ENCODE data around the gene FTH1. TPM values are rescaled to one million over a fixed set of nuclear protein-coding genes. Genes with fewer than 3 reads are reported as not detected.
A peak's percentile ranks its signal among the peaks of the same experiment; 100 is the strongest.

The FTH1 gene
- total and polyA plus RNA-seq, 2 of the 8 experiments (the other 6 are each of a cell fraction or from before 2014, with no cell fraction given) = 1,153 to 1,461 TPM

DNA sequence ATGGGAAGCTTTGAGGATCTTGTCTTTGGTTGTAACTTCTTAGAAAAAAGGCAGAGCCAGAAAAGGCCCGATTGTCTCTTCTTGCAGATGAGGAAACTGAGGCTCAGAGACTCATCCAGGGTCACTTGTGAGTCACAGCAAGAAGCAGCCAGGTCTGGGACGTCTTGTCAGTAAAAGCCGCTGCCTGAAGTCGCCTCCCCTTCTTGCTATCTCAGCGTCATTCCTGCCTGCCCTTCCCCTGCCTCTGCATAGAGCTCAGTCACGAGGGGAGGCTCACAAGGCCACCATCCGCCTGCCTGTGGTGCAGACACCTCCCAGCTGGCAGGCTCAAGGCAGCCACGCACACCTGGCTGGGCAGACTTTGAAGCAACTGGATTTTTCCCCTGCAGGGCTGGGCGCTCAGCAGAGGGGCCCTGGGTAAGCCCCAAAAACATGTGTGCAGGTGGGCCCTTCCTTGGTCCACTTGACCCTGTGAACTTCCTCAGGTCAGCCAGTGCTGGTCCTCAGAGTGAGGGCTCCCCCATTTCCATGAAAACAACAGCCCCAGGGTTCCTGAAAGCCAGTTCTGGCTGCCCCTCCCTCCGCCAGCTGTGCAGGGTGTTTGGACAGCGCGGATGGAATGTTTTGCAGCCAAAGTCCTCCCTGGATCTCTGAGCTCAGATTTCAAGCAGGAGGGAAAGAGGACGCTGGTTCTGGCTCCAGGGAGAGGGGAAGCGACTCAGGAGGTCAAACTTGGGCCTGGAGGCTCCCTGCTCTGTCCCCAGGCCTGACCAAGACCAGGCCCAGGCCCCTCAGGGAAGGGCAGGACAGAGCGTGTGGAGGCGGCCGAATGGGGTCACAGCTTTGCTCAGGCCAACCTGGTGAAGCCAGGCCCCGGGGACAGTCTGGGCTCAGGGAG lies 44.0 kb downstream of the FTH1 start (continued):
- no peak for TF ChIP-seq TBP (IDR thresholded peaks at IDR 0.05; ENCODE audit: low read depth, low read length)
- no peak for TF ChIP-seq POU5F1 (IDR thresholded peaks at IDR 0.05; ENCODE audit: low read depth, low read length)
- TF ChIP-seq BACH1 (IDR thresholded peaks at IDR 0.05; ENCODE audit: low read length) = no peak
- TF ChIP-seq RXRA (IDR thresholded peaks at IDR 0.05; ENCODE audit: insufficient read depth, low read depth, low read length) = no peak
- TF ChIP-seq CHD2 (IDR thresholded peaks at IDR 0.05; ENCODE audit: low read length) = no peak
- no peak for TF ChIP-seq SIX5 (IDR thresholded peaks at IDR 0.05; ENCODE audit: low read depth, low read length)
- no peak for TF ChIP-seq CBX8 (IDR thresholded peaks at IDR 0.05; ENCODE audit: borderline replicate concordance, low read depth, low read length)
- no peak for TF ChIP-seq GTF2F1 (IDR thresholded peaks at IDR 0.05; ENCODE audit: borderline replicate concordance, low read depth, low read length)
- TF ChIP-seq, protein P1, sequence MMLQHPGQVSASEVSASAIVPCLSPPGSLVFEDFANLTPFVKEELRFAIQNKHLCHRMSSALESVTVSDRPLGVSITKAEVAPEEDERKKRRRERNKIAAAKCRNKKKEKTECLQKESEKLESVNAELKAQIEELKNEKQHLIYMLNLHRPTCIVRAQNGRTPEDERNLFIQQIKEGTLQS (IDR thresholded peaks at IDR 0.05; ENCODE audit: insufficient read depth, low read depth, low read length) = no peak
- TF ChIP-seq RAD21 (IDR thresholded peaks at IDR 0.05 in 1 of 2, conservative IDR thresholded peaks at IDR 0.05 in 1 of 2; ENCODE audit: low read depth in 2 of 2, low read length in 2 of 2) = no peak
- no peak for TF ChIP-seq KDM1A (IDR thresholded peaks at IDR 0.05; ENCODE audit: borderline replicate concordance, low read length)
- TF ChIP-seq RFX5 (IDR thresholded peaks at IDR 0.05; ENCODE audit: borderline replicate concordance, low read depth, low read length) = no peak
- peak; percentile 55; the same call in 1 of the 2 replicates for TF ChIP-seq TAF1 (IDR thresholded peaks at IDR 0.05; ENCODE audit: low read depth, low read length)
- TF ChIP-seq FOSL1 (IDR thresholded peaks at IDR 0.05; ENCODE audit: insufficient read depth, low read depth, low read length) = no peak
- no peak for TF ChIP-seq POLR2AphosphoS5 (IDR thresholded peaks at IDR 0.05; ENCODE audit: low read depth, low read length)
- no peak for TF ChIP-seq CEBPB (IDR thresholded peaks at IDR 0.05; ENCODE audit: low read depth, low read length)
- TF ChIP-seq SRF (IDR thresholded peaks at IDR 0.05; ENCODE audit: low read depth, low read length) = no peak
- TF ChIP-seq CREB1 (IDR thresholded peaks at IDR 0.05) = no peak
- TF ChIP-seq SP1 (IDR thresholded peaks at IDR 0.05; ENCODE audit: low read depth, low read length) = no peak
- no peak for TF ChIP-seq BRCA1 (IDR thresholded peaks at IDR 0.05; ENCODE audit: low read depth, low read length)
- TF ChIP-seq, protein P2, sequence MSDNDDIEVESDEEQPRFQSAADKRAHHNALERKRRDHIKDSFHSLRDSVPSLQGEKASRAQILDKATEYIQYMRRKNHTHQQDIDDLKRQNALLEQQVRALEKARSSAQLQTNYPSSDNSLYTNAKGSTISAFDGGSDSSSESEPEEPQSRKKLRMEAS (IDR thresholded peaks at IDR 0.05) = peak; percentile 63
- TF ChIP-seq, protein P3, sequence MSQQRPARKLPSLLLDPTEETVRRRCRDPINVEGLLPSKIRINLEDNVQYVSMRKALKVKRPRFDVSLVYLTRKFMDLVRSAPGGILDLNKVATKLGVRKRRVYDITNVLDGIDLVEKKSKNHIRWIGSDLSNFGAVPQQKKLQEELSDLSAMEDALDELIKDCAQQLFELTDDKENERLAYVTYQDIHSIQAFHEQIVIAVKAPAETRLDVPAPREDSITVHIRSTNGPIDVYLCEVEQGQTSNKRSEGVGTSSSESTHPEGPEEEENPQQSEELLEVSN (IDR thresholded peaks at IDR 0.05) = peak; percentile 43; the same call in 1 of the 2 replicates
- TF ChIP-seq JUND (IDR thresholded peaks at IDR 0.05; ENCODE audit: low read length) = no peak
- TF ChIP-seq CBX5 (IDR thresholded peaks at IDR 0.05; ENCODE audit: low read depth, low read length) = no peak

Measured in H1 (cell line).